Inflammatory macrophage treated with lipopolysaccharide for 4 hours (primary cell): ENCODE results near the gene PSMG4.

ENCODE experiments used
- DNase-seq: peaks from one replicate; pipeline ENCODE4 v3.0.0-alpha.2; 2020

PSMG4 gene

DNA sequence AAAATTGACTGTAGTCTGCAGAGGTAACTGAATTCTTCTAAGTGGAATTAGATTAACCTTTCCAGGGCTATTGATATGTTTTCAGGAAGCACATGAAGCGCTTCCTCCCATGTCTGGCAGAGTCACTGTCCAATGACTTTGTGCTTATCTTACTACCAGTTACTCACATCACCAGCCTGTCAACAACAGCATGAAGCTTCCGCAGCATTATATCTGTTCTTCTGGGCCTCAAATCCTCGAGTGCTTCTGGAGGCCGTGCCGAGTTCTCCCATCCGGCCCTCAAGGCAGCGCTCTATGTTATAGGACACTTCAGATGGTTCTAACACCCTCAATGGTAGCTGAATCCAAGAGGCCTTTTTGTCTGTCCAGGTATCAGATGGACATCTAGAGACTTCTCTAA, 33.2 kb downstream of the PSMG4 start:
- no peak for DNase-seq

DNA sequence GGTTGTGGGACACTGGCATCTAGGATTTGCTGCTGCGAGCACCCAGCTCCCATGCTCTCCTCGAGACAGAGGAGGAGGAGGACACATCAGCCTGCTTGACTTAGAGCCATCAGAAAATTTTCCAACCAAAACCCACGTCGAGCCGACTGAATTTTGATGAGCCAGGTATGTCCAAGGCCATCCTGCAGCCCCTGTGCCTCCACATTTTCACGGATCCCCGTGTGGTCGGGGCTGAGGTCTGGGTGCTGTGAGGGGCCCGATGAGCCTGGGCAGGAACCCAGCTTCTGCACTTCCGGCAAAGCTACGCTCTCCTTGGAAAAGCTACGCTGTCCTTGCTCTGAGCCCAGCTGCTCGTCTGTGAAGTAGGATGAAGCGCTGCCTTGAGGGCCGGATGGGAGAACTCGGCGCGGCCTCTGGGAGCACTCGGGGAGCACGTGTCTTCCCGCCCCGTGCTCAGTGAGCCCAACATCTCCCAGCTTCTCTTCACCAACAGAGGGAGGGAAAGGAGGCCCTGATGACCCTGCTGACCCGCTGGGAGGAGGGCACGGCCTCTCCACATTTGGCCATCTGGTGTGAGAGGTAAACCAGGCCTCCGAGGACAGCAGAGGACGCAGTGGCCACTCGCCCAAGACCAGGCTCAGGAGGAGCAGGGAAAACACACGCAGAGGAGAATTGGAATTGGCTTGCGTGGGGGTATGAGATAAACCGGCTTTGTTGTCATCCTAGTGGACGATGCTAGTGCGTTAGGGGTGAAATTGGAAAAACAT, 33.9 kb downstream of the PSMG4 start:
- no peak for DNase-seq

DNA sequence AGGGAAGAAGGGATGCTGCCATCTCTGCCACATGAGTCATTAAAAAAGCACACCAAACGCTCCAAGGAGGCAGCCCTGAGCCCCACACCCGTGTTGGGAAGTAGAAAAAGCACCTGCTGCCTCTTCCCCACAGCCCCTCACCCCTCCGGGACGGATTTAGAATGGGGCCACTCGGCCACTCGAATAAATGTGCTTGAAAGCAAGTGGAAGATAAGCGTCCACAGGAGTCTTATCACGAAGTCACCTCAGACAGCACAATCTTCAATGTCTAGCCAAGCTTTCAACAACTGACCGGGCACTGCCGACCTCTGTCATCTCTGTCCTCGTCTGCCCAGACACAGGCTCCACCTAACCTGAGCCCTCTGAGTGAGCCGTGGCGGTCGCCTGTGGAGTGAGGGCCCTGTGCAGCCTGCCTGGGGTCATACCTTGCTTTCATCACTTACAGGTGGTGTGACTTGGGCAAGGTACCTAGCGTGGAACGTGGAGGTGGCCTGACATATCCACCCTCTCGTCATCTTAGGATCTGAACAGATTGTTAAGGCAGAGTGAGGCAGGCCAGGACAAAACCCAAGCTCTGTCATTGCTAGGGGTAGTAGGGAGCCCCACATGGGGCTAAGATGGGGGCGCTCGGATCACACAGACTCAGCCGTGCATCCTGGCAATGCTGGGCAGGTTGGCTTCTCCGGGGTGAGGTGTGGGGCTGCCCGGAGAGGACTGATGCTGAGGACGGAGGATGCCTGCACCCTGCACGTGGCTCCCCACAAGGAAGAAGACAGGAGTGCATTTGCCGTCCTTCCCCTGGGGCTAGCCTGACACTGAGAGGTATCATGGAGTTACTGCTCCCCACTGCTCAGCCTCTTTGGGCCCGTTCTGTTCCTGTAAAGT, 34.8 kb downstream of the PSMG4 start:
- no peak for DNase-seq

DNA sequence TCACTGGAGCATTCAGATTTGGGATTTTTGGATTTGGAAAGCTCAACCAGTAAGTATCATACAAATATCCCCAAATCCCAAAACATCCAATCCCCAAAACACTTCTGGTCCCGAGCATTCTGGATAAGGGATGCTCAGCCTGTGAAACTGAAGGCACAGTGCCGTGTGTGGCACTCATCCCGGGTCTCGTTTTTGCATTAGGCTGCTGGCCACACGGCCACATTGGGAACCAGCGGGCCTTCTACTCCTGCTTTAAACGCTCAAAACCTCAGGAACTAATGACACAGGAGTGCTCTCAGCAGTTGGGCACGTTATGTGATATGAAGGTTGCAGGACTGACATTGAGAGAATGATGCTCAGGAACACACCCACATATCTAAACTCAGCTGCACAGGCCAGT, 35.6 kb downstream of the PSMG4 start:
- no peak for DNase-seq

DNA sequence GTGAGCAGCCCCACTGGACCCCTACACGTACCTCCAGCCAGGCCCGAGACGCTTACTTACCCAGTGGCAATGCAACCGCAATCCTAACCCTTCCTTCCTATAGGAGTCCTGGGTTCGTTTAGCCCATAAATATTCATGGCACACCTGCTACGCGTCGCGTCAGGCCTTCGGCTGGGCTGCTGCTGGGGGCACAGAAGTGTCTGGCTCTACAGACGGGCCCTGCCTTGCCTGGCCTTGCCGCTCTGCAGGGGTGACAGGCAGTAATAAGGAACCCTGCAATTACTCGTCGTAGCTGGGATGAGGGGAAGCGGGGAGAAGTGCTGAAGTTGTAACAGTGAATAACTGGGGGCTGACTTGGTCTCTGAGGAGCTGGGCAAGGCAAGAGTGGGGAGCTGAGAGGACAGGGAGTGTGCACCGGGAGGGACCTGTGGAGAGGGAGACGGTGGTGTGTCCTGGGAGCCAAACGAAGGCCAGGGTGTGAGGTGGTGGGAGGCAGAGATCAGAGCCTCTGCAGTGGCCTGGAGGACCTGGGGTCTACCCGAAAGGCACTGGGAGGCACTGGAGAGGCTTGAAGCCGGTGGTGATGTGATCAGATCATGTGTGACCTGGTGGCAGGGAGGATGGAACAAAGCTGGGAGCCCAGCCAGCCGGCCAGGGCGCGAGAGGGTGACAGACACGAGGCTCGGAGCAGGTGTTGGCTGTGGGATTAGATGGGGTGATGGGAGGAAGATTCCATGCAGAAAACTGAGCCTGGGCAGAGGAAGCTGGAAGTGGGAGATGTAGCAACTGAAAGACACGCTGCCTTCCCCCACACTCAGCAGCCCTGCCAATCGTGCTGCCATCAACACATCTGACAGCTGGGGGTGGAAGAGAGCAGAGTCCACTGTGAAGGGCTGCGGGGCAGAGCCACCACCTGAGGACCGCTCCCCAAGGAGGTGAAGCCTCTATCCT, 36.4 kb downstream of the PSMG4 start:
- DNase-seq = no peak

DNA sequence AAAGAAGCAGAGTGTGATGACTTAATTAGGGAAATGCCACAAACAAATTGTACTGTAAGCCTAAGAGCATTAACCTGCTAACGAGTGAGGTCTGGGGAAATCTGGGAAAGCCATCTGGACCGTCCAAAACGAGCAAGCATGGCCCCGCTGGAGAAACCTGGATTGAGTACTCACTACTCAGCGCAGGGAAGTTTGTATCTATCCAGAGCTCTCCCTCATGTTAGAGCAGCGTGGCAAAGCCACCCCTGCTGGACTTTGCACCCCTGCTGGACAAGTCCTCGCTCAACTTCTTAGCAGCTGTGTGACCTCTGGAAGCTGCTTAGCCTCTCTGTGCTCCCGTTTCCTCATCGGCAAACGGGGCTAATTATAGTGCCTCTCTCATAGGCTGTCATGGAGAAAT, 37.3 kb downstream of the PSMG4 start:
- DNase-seq = no peak

DNA sequence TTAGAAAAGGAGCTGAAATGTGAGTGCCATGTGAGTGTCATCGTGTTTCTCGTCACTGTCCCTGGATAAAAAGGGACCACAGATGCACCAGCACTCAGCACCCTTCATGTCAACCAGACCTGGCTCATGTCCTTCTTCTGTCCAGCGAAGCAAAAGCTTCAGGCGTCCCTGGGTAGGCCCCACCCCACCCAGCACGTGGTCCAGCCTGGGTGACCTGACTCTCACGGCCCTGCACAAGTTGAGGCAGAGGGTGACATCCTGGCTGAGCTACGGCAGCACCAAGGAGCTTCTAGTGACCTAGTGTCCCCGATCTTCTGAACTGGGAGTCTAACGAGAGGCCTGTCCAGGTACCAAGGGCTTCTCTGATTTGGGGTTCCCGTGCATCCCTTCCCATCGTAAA, 37.8 kb downstream of the PSMG4 start:
- DNase-seq = no peak

DNA sequence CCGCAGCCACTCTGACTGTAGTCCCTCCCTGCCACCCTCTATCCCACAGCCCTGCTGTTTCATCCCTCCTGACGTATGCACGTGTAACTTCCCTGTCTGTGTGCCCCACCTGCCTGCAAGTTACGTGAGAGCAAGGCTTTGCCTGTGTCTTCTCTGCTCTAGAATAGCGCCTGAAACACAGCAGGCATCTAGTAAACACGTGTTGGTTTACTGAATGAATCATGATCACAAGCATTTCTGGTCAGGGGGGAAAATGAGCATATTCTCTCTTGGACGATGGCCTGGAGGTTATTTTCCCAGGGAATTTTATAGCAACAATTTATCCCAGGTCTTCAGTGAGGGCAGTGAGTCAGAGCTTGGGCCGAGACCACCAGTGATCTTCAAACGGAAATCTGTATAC, 38.3 kb downstream of the PSMG4 start:
- no peak for DNase-seq

DNA sequence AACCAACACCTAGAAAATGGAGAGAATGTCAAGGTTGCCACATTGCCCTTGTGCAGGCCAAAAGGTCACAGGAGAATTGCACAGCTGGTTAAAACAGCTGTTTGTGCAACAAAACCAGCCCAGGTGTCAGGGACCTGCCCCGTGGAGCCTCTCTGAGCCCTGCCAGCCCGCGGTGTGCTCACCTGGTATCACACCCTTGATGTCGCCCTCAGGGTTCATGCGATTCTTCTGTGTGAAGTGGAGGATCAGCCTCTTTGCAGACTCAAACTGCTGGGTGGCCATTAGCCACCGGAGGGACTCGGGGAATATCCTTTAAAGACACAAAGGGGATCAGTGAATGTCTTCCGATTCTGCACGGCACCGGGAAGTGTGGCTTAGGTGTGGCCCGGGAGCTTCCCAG, 39.2 kb downstream of the PSMG4 start:
- no peak for DNase-seq

DNA sequence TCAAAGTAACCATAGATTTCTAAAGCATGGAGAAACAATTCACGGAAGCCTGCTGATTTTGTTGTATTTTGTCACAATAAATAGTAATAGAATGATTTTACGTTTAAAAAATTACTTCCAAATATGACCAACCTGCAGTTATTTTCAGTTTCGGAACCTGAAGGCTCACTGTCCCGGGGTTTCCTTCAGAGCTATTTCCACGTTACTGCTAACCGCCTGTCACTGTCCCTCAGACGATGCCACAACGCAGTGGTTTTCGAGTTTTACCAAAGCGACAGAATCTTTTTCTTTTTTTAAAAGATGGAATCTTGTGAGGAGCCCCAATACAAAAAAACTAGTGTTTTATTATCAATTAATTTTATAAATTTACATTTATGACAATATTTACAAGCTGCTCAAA, 40.5 kb downstream of the PSMG4 start:
- DNase-seq = no peak

DNA sequence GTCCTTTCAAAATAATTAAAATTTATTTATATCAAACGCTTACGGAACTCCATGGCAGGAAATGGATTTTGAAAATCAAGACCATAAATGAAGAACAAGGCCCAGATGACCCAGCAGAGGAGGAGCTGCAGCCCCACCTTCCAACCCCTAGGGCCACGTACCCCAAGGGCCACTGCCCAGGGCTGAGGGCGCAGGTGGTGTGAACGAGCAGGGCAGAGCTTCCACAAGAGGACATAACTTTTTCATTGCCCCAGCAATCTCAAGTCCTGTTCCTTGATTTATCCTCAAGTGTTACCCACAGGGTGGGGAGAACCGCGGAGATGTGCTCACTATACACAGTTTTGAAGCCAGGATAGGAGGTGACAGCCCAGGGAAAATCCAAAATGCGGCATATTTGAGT, 42.8 kb downstream of the PSMG4 start:
- no peak for DNase-seq

DNA sequence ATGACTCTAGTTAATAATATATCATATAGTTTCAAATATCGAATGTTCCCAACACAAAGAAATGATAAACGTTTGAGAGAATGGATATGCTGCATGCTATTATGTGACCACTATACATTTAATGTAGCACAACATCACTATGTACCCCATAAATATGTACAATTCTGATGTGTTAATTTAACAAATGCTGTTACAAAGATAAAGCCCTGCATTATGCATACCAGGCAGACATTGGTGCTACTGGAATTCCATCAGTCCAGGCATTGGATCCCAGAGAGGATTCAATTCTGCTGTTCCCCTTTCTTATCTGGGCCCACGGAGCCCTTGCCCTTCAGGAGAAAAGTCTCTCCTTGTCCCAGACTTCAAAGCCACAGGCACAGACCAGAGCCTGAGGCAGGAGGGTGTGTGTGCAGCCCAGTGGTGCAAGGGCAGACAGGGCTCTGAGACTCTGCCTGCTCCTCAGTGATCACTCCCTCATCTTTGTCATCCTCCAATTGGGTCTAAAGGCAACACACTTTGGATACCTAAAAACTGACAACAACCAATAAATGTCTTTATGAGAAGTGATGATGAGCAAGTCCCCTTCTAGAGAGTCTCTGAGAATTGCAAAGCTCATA, 45.2 kb downstream of the PSMG4 start:
- no peak for DNase-seq

DNA sequence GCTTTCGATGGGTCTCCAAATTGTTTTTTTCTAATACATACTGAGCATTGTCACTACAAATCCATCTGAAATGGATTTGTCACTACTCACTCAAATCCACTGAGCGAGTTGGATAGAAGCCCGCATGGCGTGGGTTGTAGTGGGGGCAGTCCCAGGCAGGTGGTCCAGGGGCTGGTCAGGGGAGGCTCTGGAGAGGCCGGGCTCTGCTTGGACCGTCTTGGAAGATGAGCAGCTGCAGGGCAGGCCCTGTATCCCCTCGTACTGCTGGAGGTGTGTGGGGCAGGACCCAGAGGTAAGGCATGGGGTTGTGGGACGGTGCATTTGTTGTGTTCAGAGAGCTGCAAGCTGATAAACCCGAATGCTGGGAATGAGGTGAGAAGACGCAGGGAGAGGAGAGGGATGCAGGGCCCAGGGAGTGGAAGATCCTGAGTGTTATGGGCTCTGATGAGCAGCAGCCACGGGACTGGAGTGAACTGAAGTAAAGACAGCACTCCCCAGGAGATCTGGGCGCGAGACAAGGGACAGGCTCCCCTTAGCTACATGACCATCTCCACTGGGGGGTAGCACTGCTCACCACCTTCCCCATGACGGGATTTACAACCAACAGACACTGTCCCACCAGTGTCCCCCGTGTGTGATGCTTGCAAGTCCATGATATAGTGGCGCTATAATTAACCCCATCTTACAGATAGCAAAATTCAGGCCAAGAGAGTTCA, 45.9 kb downstream of the PSMG4 start:
- DNase-seq = no peak

DNA sequence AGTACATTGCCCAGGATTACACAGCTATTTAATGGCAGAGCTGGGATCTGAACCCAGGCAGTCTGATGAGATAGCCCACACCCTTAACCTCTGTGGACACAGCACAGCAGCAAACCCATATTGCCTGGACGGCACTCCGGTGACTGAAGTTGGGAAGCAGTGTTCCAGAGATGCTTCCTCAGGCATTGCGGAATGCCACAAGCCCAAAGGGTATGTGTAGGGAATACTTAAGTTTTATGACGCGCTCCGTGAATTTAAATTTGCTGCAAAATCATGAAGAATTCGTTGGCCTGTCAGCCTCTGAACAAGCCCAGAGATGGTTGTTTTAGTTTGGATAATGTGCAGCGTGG, 46.4 kb downstream of the PSMG4 start:
- no peak for DNase-seq

DNA sequence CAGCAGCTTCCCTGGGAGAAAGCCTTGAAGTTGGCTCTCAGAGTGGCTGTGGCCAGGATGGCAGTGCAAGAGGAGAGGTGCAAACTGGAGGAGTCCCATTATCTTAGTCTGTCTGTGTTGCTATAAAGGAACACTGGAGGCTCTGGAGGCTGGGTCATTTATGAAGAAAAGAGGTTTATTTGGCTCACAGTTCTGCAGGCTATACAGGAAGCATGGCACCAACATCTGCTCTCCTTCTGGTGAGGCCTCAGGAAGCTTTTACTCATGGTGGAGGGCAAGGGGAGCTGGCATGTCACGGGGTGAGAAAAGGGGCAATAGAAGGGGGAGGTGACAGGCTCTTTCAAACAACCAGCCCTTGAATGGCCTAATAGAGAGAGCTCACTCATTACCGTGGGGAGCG, 47.1 kb downstream of the PSMG4 start:
- DNase-seq = no peak

DNA sequence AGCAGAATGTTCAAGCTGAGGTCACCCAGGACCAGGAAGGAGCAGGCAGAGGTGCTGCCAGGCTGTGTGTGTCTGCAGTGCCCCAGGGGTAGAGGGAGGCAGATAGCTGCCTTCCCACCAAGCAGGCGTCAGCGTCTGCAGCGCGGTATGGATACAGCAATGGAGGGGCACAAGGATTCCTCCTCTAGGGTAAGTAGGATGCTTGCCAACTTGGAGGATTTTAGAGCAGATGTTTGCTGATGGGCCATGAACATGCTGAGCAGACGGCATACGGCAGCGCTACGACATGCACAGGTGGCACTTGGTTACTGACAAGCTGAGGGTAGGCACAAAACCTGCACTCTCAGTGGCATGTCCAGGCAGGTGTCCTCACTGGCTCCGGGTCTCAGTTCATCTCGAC, 48.1 kb downstream of the PSMG4 start:
- no peak for DNase-seq

DNA sequence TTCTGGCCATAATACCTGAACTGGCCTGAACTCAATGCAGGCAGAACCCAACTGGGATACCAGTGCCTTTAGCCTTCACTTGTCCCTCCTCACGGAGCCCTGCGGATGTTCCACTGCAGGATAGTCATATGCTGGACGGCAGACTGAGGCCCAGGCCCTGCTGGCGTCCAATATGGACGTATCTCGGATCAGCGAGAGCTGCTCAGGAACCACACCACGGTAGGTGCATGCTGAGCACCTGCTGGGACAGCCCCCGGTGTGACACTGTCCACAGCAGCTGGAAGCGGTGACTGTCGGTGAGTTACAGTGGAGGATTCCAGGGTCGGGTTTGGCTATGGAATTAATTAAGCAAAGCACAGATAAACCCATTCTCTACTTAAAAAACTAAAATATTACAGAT, 48.7 kb downstream of the PSMG4 start:
- DNase-seq = no peak

DNA sequence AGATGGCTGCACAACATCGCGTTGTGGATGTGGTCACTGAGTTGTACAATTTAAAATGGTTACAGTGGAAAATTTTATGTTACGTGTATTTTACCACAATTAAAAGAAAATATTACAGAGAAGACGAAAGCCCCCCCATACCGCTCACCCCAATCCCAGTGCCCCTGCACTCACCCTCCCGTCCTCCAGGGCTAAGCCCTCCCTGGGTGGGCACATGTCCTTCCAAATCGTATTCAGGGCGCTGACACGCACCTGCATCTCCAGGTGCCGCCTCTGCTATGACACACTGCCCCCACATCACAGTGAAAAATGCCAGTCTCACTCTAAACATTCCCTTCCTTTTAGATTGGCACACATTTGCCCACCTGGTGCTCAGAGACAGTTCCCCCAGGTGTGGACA, 49.4 kb downstream of the PSMG4 start:
- DNase-seq = no peak

DNA sequence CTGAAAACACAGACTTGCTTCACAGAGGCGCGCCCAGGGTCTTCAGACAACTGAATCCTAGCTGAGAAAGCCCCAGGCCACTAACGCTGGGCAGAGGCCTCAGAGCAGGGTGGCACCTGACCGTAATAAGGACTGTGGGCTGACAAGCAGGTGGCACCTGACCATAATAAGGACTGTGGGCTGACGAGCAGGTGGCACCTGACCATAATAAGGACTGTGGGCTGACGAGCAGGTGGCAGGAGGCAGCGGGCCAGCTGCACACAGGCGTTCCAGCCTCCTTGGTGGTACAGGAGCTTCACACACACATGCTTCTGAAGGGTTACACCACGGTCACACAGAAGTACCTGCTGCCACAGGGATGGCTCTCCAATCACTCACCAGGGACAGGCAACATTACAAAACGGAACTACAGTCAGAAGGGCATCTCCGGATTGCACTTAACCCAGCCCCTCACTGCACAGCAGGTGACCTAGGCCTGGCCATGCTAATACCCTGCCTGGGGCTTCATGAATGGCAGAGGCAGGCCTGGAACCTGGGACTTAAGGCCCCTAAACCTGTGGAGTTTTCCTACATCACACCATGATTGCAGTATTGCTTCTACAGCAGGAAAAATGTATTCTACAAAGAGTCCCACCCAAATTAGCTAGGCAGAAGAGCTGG, 50.8 kb downstream of the PSMG4 start:
- DNase-seq = no peak

DNA sequence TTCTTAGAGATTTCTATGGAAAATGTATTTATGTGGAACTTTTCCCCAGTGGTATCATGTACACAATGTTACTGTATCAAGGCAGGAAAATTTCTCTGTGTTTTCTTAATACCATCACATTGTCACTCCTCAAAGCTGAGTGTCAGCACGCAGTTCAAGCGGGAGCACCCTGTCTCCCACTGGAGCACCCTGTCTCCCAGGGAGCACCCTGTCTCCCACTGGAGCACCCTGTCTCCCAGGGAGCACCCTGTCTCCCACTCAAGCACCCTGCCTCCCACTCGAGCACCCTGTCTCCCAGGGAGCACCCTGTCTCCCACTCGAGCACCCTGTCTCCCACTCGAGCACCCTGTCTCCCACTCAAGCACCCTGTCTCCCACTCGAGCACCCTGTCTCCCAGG, 51.3 kb downstream of the PSMG4 start:
- DNase-seq = no peak

DNA sequence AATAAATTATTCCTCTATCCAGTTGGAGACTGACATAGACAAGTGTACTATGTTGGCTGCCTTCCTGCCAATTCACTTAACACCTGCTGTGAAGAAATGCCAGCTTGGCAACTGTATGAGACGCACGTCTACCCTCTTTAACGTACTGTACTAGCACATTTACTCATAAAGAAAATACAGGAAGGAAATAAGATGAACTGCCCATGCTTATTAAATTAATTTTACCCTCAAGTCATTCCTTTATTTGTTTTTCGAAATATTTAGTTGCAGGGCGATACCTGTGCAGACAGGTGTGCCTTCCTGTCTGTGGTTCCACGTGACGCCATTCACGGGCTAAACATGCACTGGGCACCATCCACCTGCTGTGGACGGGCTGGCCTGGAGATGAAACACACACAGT, 52.0 kb downstream of the PSMG4 start:
- DNase-seq = no peak

DNA sequence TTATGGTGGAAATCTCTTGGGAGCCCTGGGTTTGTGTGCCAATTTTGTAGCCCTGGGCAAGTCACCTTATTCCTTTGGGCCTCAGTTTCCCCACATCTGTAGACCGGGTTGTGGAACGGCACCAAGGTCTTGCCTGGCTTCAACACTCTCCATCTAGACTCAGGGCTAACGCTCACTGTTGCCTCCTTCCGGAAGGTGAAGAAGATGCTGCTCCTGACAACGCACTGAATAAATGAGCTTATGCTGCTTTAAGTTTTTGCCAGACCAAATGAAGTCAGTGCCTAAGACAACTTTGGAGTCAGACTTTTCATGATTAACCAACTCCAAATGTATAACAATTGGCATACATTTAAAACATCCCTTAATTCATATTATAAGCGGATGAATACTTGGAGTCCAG, 53.1 kb downstream of the PSMG4 start:
- DNase-seq = no peak
